Panc1 (cell line): ENCODE measurements around the gene DGKG.

Experiments
- POLR2AphosphoS5 ChIP-seq: IDR thresholded peaks from 2 replicates; pipeline ENCODE4 v1.6.1; 2012; ENCODE audit warnings: mild to moderate bottlenecking, low read depth, low read length, moderate library complexity
- REST ChIP-seq, 2 experiments: IDR thresholded peaks; 2 replicates each; pipeline ENCODE4 v1.6.1; 2011 to 2012; ENCODE audit warnings: low read depth in 2 of 2, control low read depth in 1 of 2, low read length in 1 of 2, mild to moderate bottlenecking in 1 of 2, moderate library complexity in 1 of 2; ENCODE audit not compliant: insufficient read depth in 1 of 2
- SIN3A ChIP-seq: IDR thresholded peaks from 2 replicates; pipeline ENCODE4 v1.6.1; 2012; ENCODE audit warnings: low read depth, mild to moderate bottlenecking, low read length, moderate library complexity, borderline replicate concordance; ENCODE audit not compliant: insufficient read depth
- TCF7L2 ChIP-seq: IDR thresholded peaks from 2 replicates; pipeline ENCODE4 v1.6.1; 2011; ENCODE audit warnings: mild to moderate bottlenecking, low read depth, low read length, inconsistent platforms
- TF ChIP-seq, protein P1 (sequence below): fragments of 450-650 bp; IDR thresholded peaks from 2 replicates; pipeline ENCODE4 v1.5.1; 2017; ENCODE audit warnings: mild to moderate bottlenecking

DNA sequence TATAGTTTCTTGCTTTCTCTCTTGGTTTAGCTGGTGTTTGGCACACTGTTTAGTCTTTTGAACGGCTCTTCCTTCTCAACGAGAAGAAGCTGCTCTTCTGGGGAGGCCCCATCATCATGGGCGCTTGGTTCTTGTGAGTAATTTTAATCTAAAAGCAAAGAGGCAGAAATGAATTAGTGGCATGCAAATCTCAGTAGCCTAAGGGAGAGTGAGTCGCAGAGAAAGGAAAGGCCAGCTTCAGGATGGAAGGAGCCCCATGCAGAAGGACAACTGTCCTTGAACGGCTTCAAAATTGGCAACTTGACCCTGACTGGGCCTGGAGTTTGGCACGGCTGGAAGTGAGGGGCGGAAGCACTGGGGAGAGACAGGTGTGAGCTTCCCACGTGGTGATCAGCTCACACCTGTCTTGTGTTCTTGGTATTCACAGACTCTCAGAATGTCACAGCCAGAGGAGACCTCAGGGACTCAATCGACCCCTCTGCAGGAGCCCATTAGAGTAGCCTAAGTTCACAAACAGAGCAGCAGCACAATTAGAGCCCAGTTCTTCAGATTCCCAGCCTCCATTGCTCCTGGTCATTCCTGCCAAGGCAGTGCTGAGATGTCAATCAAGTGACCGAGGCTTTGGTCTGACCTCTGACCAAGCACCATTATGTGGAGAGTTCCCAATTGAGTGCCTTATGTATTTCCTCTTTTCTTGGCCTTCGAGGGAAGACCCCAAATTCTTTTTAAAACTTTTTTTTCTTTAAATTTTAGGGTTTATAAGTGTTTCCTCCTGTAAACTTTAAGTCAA lies 211.8 kb downstream of the DGKG start:
- TF ChIP-seq, protein P1, sequence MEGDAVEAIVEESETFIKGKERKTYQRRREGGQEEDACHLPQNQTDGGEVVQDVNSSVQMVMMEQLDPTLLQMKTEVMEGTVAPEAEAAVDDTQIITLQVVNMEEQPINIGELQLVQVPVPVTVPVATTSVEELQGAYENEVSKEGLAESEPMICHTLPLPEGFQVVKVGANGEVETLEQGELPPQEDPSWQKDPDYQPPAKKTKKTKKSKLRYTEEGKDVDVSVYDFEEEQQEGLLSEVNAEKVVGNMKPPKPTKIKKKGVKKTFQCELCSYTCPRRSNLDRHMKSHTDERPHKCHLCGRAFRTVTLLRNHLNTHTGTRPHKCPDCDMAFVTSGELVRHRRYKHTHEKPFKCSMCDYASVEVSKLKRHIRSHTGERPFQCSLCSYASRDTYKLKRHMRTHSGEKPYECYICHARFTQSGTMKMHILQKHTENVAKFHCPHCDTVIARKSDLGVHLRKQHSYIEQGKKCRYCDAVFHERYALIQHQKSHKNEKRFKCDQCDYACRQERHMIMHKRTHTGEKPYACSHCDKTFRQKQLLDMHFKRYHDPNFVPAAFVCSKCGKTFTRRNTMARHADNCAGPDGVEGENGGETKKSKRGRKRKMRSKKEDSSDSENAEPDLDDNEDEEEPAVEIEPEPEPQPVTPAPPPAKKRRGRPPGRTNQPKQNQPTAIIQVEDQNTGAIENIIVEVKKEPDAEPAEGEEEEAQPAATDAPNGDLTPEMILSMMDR, result no peak
- TF ChIP-seq POLR2AphosphoS5 (no peak), REST (IDR thresholded peaks at IDR 0.05; ENCODE audit: insufficient read depth in 1 of 2, low read depth in 2 of 2, low read length in 1 of 2) (no peak), TCF7L2 (no peak), SIN3A (no peak)
